Thymus (tissue), 11 donors: ENCODE data around the gene RNF213. TPM values are rescaled to one million over a fixed set of nuclear protein-coding genes. Genes with fewer than 3 reads are reported as not detected.

Experiments
- DNase-seq, 9 donors: peaks; one replicate each; pipeline ENCODE4 v3.0.0-alpha.2; 2013; ENCODE audit warnings: low spot score in 9 of 9, low read depth in 6 of 9, missing footprints in 1 of 9
- H3K27ac ChIP-seq, 2 donors: one replicate each; pipeline ENCODE4 v1.5.1; 2013; ENCODE audit warnings: control low read depth in 1 of 2, low read depth in 1 of 2, low read length in 1 of 2, mild to moderate bottlenecking in 1 of 2, moderate library complexity in 1 of 2
- H3K27me3 ChIP-seq, 2 donors: one replicate each; pipeline ENCODE4 v1.5.1; 2013; ENCODE audit warnings: low read length in 1 of 2; ENCODE audit not compliant: control insufficient read depth in 2 of 2, insufficient read depth in 1 of 2
- H3K36me3 ChIP-seq, 2 donors: one replicate each; pipeline ENCODE4 v1.5.1; 2013; ENCODE audit warnings: low read length in 1 of 2, mild to moderate bottlenecking in 1 of 2, moderate library complexity in 1 of 2; ENCODE audit not compliant: control insufficient read depth in 2 of 2, insufficient read depth in 2 of 2
- H3K4me1 ChIP-seq, 2 donors: one replicate each; pipeline ENCODE4 v1.5.1; 2013; ENCODE audit warnings: low read length in 2 of 2; ENCODE audit not compliant: control insufficient read depth in 2 of 2, insufficient read depth in 2 of 2
- H3K4me3 ChIP-seq, 2 donors: one replicate each; pipeline ENCODE4 v1.5.1; 2013; ENCODE audit warnings: low read length in 2 of 2, control low read depth in 1 of 2, mild to moderate bottlenecking in 1 of 2
- H3K9me3 ChIP-seq, 2 donors: one replicate each; pipeline ENCODE4 v1.5.1; 2013; ENCODE audit warnings: low read length in 1 of 2, mild to moderate bottlenecking in 1 of 2; ENCODE audit not compliant: control insufficient read depth in 2 of 2, insufficient read depth in 1 of 2
- WGBS: extraction: QIAGEN DNeasy Blood & Tissue Kit; methylation state at CpG from one replicate; pipeline ENCODE4 v1.1.7; 2013; 5-methylcytosine and 5-hydroxymethylcytosine counted together
- polyA plus RNA-seq: library from polyadenylated mRNA; stranded (reverse); fragments of 200-250 nt; gene quantifications from one replicate; pipeline ENCODE4 v1.2.3, GENCODE V29; 2013
- total RNA-seq: library from RNA; stranded (reverse); fragments of 120-200 nt; gene quantifications from one replicate; pipeline ENCODE4 v1.2.4, GENCODE V29; 2013
- donor health status: healthy.

RNF213 gene
- total and polyA plus RNA-seq, 2 donors: 76.4 to 114 TPM

- no peak for DNase-seq
- Histone ChIP-seq H3K9me3 (no peaks in the 10 kb centered on the region), H3K4me3 (no peak overlapping the region), H3K36me3 (no peaks in the 10 kb centered on the region), H3K4me1 (no peaks in the 10 kb centered on the region), H3K27ac (no peak overlapping the region), H3K27me3 (no peaks in the 10 kb centered on the region)
- 95% methylated on average over 8 of the region's 8 CpGs for WGBS
Measured at GRCh38 chr17:80246726-80247125, 13.9 kb upstream of the RNF213 start.

GRCh38 chr17:80247561-80247960, 13.1 kb upstream of the RNF213 start:
- no peaks in the 10 kb centered on the region for H3K36me3 ChIP-seq

GRCh38 chr17:80248001-80248893, 12.4 kb upstream of the RNF213 start:
- Histone ChIP-seq H3K27me3 (no peaks in the 10 kb centered on the region), H3K27ac (no peak overlapping the region), H3K4me3 (no peak overlapping the region), H3K4me1 (no peaks in the 10 kb centered on the region), H3K36me3 (no peaks in the 10 kb centered on the region), H3K9me3 (no peaks in the 10 kb centered on the region)
- WGBS: 97% methylated on average over 23 of the region's 23 CpGs
- no peak for DNase-seq

More at GRCh38 chr17:80247561-80247960, 13.1 kb upstream of the RNF213 start:
- no peak for DNase-seq
- Histone ChIP-seq H3K4me1 (no peaks in the 10 kb centered on the region), H3K9me3 (no peaks in the 10 kb centered on the region), H3K27me3 (no peaks in the 10 kb centered on the region), H3K27ac (no peak overlapping the region), H3K4me3 (no peak overlapping the region)
- 96% methylated on average over 17 of the region's 17 CpGs for WGBS

GRCh38 chr17:80248894-80249710, 11.6 kb upstream of the RNF213 start:
- no peaks in the 10 kb centered on the region for H3K36me3 ChIP-seq
- 95% methylated on average over 26 of the region's 26 CpGs for WGBS
- no peaks in the 10 kb centered on the region for H3K27me3 ChIP-seq
- no peak for DNase-seq
- no peaks in the 10 kb centered on the region for H3K4me1 ChIP-seq
- H3K4me3 ChIP-seq: no peak overlapping the region
- no peaks in the 10 kb centered on the region for H3K9me3 ChIP-seq
- no peak overlapping the region for H3K27ac ChIP-seq

- Histone ChIP-seq H3K4me3 (no peak overlapping the region), H3K27me3 (no peaks in the 10 kb centered on the region), H3K27ac (no peak overlapping the region), H3K4me1 (peaks cover 2 to 13% of the 10 kb centered on the region in 2 donors), H3K36me3 (no peaks in the 10 kb centered on the region), H3K9me3 (no peaks in the 10 kb centered on the region)
- 96% methylated on average over 11 of the region's 11 CpGs for WGBS
- no peak for DNase-seq
Measured at GRCh38 chr17:80251966-80252365, 8.7 kb upstream of the RNF213 start.

GRCh38 chr17:80252871-80253270, 7.8 kb upstream of the RNF213 start:
- H3K4me3 ChIP-seq: no peak overlapping the region
- no peak overlapping the region for H3K27ac ChIP-seq
- peaks cover 2 to 13% of the 10 kb centered on the region in 2 donors for H3K4me1 ChIP-seq
- DNase-seq: peak in 2 of 9 donors; percentile 53 to 65
- no peaks in the 10 kb centered on the region for H3K27me3 ChIP-seq
- H3K9me3 ChIP-seq: no peaks in the 10 kb centered on the region
- H3K36me3 ChIP-seq: no peaks in the 10 kb centered on the region
- WGBS: 29% methylated on average over 13 of the region's 13 CpGs

- WGBS: 95% methylated on average over 21 of the region's 21 CpGs
- Histone ChIP-seq H3K4me3 (no peak overlapping the region), H3K4me1 (peaks cover 2 to 13% of the 10 kb centered on the region in 2 donors), H3K27me3 (no peaks in the 10 kb centered on the region), H3K9me3 (no peaks in the 10 kb centered on the region), H3K27ac (no peak overlapping the region), H3K36me3 (no peaks in the 10 kb centered on the region)
- DNase-seq: no peak
Measured at GRCh38 chr17:80253631-80254395, 6.8 kb upstream of the RNF213 start.

- WGBS: 40% methylated on average over 13 of the region's 13 CpGs
- Histone ChIP-seq H3K4me1 (peaks cover 2 to 16% of the 10 kb centered on the region in 2 donors), H3K4me3 (no peak overlapping the region), H3K36me3 (no peaks in the 10 kb centered on the region), H3K27ac (peak overlapping the region in 1 of 2 donors; percentile 70), H3K9me3 (no peaks in the 10 kb centered on the region), H3K27me3 (no peaks in the 10 kb centered on the region)
- DNase-seq: peak in 4 of 9 donors; percentile 53 to 83 (median 66)
Measured at GRCh38 chr17:80254396-80255251, 6.0 kb upstream of the RNF213 start.
